ENCODE data around the gene SARS2.

- TF ChIP-seq, protein P1, sequence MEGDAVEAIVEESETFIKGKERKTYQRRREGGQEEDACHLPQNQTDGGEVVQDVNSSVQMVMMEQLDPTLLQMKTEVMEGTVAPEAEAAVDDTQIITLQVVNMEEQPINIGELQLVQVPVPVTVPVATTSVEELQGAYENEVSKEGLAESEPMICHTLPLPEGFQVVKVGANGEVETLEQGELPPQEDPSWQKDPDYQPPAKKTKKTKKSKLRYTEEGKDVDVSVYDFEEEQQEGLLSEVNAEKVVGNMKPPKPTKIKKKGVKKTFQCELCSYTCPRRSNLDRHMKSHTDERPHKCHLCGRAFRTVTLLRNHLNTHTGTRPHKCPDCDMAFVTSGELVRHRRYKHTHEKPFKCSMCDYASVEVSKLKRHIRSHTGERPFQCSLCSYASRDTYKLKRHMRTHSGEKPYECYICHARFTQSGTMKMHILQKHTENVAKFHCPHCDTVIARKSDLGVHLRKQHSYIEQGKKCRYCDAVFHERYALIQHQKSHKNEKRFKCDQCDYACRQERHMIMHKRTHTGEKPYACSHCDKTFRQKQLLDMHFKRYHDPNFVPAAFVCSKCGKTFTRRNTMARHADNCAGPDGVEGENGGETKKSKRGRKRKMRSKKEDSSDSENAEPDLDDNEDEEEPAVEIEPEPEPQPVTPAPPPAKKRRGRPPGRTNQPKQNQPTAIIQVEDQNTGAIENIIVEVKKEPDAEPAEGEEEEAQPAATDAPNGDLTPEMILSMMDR (IDR thresholded peaks at IDR 0.05; ENCODE audit: low read length): no peak
- no peak for TF ChIP-seq EZH2 (IDR thresholded peaks at IDR 0.05; ENCODE audit: borderline replicate concordance, low read length)
Measured at GRCh38 chr19:38956264-38956663, 25.7 kb upstream of the SARS2 start.

Data from OCI-LY1 (cell line).